Camera-type eye (tissue), 1 donor: ENCODE results near the gene CABLES2. TPM values are rescaled to one million over a fixed set of nuclear protein-coding genes. Genes with fewer than 3 reads are reported as not detected.

ENCODE experiments used
- total RNA-seq: library from RNA; depleted of rRNA; stranded (reverse); fragments of >200 nt; gene quantifications from one replicate; pipeline ENCODE4 v1.2.3, GENCODE V29; 2014

CABLES2 gene, protein sequence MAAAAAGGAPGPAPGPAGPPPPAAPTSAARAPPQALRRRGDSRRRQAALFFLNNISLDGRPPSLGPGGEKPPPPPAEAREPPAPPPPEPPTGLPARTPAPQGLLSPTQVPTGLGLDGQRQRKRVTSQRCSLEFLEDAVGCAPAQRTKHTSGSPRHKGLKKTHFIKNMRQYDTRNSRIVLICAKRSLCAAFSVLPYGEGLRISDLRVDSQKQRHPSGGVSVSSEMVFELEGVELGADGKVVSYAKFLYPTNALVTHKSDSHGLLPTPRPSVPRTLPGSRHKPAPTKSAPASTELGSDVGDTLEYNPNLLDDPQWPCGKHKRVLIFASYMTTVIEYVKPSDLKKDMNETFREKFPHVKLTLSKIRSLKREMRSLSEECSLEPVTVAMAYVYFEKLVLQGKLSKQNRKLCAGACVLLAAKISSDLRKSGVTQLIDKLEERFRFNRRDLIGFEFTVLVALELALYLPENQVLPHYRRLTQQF
- total RNA-seq, result 7.4 TPM

DNA sequence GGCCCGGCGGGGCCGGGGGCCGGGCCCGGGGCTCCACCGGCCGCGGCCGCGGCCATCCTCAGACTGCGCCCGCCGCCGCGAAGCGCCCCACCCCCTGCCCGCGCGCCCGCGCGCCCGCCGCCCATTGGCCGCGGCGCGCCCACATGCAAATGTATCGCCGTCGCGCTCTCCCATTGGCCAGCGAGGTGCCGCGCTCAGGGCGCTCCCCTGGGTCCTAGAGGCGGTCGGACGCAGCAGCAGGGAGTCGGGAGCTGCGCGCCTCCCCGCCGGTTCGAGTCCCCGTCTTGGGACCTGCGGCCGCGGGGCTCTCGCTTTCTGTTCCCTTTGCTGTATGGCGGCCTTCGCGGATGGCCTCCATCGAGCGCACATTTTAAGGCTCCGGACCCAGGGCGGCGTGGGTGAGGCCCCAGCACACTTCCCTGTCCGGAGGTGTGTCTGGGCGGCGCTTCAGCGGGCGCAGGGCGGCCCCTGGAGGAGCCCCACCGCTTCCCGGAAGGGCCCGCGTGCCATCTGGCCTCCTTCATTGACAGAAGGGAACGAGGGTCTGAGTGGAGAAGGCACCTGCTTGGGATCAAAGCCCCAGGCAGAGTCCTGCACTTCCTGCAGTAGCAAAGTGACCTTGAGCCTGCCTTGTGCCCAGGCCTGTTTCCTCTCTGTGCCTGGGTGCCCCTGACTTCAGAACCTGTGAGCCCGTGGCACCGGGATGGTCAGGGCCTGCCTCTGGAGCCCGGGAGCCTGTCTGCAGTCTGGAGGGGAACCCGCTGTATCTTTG is at the start of gene CABLES2:
Gene CABLES2, minus strand, starts transcription at position 65 of the 772 bp plus-strand sequence. Its CDS starts 9 bp downstream, at position 56.

DNA sequence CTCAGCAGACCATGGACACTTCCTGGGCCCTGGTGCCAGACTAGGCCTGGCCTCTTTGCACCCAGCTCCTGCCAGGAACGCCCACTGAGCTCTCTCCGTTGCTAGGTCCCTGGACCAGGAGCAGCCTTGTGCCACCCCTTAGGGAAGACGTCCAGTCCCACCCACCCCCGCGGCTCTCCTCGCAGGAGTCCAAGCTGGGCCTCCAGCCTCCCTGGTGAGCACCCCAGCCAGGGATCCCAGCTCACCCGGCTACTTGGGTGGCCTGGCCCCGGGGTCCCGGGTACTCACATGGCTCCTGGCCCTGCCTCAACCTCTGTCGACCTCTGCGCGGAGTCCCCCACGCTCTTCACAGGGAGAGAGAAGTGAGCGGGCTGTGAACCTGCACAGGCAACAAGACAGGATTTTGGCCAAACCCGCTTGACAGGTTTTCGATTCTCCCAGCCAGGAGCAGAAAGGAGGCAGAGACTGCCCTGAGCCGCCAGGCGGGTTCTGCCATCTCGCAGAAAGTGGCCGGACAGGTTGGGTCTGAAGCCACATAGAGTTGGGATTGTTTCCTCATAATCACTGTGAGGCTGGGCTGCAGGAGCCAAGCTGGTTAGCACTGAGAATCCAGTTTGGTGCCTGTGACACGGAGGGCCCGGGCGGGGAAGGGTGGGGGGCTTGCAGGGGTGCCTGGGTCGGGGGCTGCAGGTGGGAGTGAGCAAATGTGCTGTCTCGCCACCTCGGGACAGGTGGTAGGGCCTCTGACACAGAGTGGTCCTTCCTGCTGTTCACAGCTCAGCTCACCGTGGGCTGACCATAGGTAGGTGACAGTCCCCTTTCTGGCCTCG is 20.3 kb upstream of the CABLES2 start, which contains the start of gene RBBP8NL:
Gene RBBP8NL, minus strand, starts transcription at position 368 of the 830 bp plus-strand sequence. CDS start 7,892 bp downstream, outside the sequence.

DNA sequence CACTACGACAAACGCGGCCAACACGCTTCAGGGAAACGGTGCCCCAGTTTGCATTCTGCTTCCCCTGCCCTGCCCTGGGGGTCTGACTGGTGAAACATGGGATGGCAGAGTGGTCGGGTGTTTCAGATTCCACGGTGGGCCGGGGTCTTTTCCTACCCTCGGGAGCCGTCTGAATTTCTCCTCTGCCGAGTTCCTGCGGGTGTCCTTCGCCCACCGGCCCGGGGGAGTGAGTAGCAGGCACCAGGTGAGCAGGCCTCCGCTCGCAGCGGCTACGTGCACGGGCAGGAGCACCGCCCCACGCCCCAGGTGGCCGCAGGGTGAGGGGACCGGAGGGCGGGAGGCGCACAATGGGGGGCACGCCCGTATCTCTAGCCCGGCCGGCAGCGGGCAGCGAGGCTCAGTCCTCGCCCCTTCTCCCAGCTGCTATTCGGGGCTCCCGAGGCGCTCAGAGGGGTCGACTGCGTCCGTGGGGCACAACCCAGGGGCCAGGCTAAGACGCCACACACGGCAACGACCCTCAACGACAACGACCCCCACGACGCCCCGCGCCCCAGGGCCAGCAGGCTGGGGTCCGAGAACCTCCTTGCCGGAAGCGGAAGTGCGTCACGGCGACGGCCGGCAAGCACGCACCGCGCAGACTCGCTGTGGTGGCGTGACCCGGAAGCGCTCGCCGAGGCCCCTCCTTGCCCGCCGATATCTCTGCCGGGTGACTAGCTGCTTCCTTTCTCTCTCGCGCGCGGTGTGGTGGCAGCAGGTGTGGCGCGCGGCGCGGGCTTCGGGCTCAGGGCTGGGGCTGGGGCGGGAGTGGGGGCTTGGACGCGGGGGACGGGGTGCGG is 20.5 kb downstream of the CABLES2 start, which contains the start of gene RPS21:
Gene RPS21, plus strand, starts transcription at position 721 of the 836 bp plus-strand sequence. CDS start 236 bp downstream, outside the sequence.

DNA sequence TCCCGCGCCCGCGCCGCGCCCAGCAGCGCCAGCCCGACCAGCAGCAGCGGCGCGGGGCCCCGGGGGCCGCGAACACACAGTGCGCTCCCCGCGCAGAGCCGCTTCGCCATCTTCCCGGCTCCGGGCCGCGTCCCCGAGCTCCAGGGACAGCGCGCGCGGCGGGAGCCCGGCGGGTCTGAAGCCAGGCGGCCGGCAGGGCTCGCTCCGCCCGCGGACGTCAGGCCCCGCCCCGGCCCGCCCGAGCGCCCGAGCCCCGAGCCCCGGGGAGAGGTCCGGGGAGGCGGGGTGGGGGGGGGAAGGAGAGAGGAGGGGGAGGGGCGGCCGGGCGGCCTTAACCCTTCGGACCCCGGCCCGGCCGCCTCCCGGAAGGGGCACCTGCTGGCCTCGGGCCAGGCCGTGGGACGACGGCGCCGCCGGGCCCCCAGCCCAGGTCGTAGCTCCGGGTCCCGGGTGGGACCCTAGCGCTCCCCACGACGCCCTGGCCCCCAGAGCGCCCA is 39.9 kb downstream of the CABLES2 start, which contains the start of gene LAMA5:
Gene LAMA5, minus strand, starts transcription at position 177 of the 497 bp plus-strand sequence. Its CDS starts 67 bp downstream, at position 110.

Other genes with a start within 250 kb of the CABLES2 start
- 26.1 TPM for gene MTG2, start 224.3 kb downstream of the CABLES2 start, total RNA-seq
- gene HRH3, start 187.0 kb downstream of the CABLES2 start, total RNA-seq, result 1.3 TPM
- 53.9 TPM for gene OSBPL2, start 168.8 kb downstream of the CABLES2 start, total RNA-seq
- 47.6 TPM for gene ADRM1, start 104.3 kb downstream of the CABLES2 start, total RNA-seq
- 88.6 TPM for gene LAMA5, start 40.0 kb downstream of the CABLES2 start, total RNA-seq
- gene RPS21, start 20.2 kb downstream of the CABLES2 start, total RNA-seq, result 525 TPM
- 0.27 TPM for gene RBBP8NL, start 20.3 kb upstream of the CABLES2 start, total RNA-seq
- not detected for gene GATA5, start 68.7 kb upstream of the CABLES2 start, total RNA-seq
- 8.0 TPM for gene SLCO4A1, start 235.2 kb upstream of the CABLES2 start, total RNA-seq